Ishikawa (cell line): ENCODE results near the gene MRPL10.

Experiments used
- CEBPB ChIP-seq: IDR thresholded peaks from 2 replicates; pipeline ENCODE4 v1.6.1; 2012
- EGR1 ChIP-seq: IDR thresholded peaks from 2 replicates; pipeline ENCODE4 v1.6.1; 2012
- EP300 ChIP-seq: IDR thresholded peaks from 2 replicates; pipeline ENCODE4 v1.6.1; 2012; ENCODE audit warnings: borderline replicate concordance
- MAX ChIP-seq: IDR thresholded peaks from 2 replicates; pipeline ENCODE4 v1.6.1; 2012
- NFIC ChIP-seq: IDR thresholded peaks from 2 replicates; pipeline ENCODE4 v1.6.1; 2012
- REST ChIP-seq: IDR thresholded peaks from 2 replicates; pipeline ENCODE4 v1.6.1; 2012; ENCODE audit warnings: low read depth, mild to moderate bottlenecking
- TAF1 ChIP-seq: IDR thresholded peaks from 2 replicates; pipeline ENCODE4 v1.6.1; 2012; ENCODE audit warnings: low read depth, mild to moderate bottlenecking
- TCF12 ChIP-seq: IDR thresholded peaks from 2 replicates; pipeline ENCODE4 v1.6.1; 2012; ENCODE audit warnings: low read depth
- TEAD4 ChIP-seq: IDR thresholded peaks from 2 replicates; pipeline ENCODE4 v1.6.1; 2012
- USF1 ChIP-seq: IDR thresholded peaks from 2 replicates; pipeline ENCODE4 v1.6.1; 2012
- ZBTB7A ChIP-seq: IDR thresholded peaks from 2 replicates; pipeline ENCODE4 v1.6.1; 2012; ENCODE audit warnings: low read depth

GRCh38 chr17:47843391-47843730 is 12.0 kb upstream of the MRPL10 start:
- TF ChIP-seq REST (no peak), TAF1 (no peak), MAX (no peak), NFIC (no peak), USF1 (no peak), EP300 (no peak), TCF12 (no peak), ZBTB7A (no peak), TEAD4 (no peak), EGR1 (no peak), CEBPB (no peak)
